GM21528 (cell line): ENCODE results near the gene ZNF211.

Source experiments
- ATAC-seq: cut with Tn5 transposase; IDR thresholded peaks from one replicate; pipeline ENCODE4 v1.9.1; 2021; ENCODE audit warnings: mild to moderate bottlenecking, moderate library complexity; ENCODE audit not compliant: unreplicated experiment, low FRiP score

Gene ZNF211

GRCh38 chr19:57653689-57654088 is 20.7 kb downstream of the ZNF211 start:
- no peak for ATAC-seq

- ATAC-seq = no peak
These were observed 22.5 kb downstream of the ZNF211 start for GRCh38 chr19:57655443-57655842.

- ATAC-seq = no peak
These were observed 23.4 kb downstream of the ZNF211 start for GRCh38 chr19:57656346-57656745.

- no peak for ATAC-seq
These were observed 31.5 kb downstream of the ZNF211 start for GRCh38 chr19:57664269-57665127.

GRCh38 chr19:57665261-57665806 is 32.4 kb downstream of the ZNF211 start:
- ATAC-seq = no peak

- no peak for ATAC-seq
These were observed 34.3 kb downstream of the ZNF211 start for GRCh38 chr19:57667228-57667627.

- ATAC-seq = no peak
These were observed 35.7 kb downstream of the ZNF211 start, which contains the start of gene ZSCAN4 for GRCh38 chr19:57668635-57669034. Gene ZSCAN4 (plus strand): TSS chr19:57668935. CDS start chr19:57676146, 7,211 bp downstream.

- no peak for ATAC-seq
These were observed 38.3 kb downstream of the ZNF211 start for GRCh38 chr19:57671124-57671895.

- ATAC-seq = no peak
These were observed 39.5 kb downstream of the ZNF211 start for GRCh38 chr19:57672466-57672865.

GRCh38 chr19:57675881-57676280 is 42.9 kb downstream of the ZNF211 start:
- no peak for ATAC-seq

- ATAC-seq = no peak
These were observed 49.3 kb downstream of the ZNF211 start for GRCh38 chr19:57682226-57682766.

- no peak for ATAC-seq
These were observed 53.8 kb downstream of the ZNF211 start for GRCh38 chr19:57686727-57687126.

- no peak for ATAC-seq
These were observed 54.5 kb downstream of the ZNF211 start for GRCh38 chr19:57687363-57688010.

- ATAC-seq = no peak
These were observed 55.2 kb downstream of the ZNF211 start for GRCh38 chr19:57688011-57688763.

- ATAC-seq = no peak
These were observed 56.8 kb downstream of the ZNF211 start for GRCh38 chr19:57689750-57690149.
